ENCODE measurements around the gene GPD2.

GPD2 gene

GRCh38 chr2:156538083-156538504 is 101.9 kb downstream of the GPD2 start:
- Histone ChIP-seq H3K9me3 (ENCODE audit: insufficient read depth, low read depth, low read length) (no peaks in the 10 kb centered on the region), H3K9ac (ENCODE audit: low read depth, low read length, poor library complexity, severe bottlenecking) (no peak overlapping the region), H3K79me2 (ENCODE audit: insufficient read depth, low read length) (no peaks in the 10 kb centered on the region), H3F3A (ENCODE audit: low read depth) (no peaks in the 10 kb centered on the region), H3K27me3 (ENCODE audit: insufficient read depth, low read length, poor library complexity, severe bottlenecking) (no peaks in the 10 kb centered on the region), H3K36me3 (ENCODE audit: insufficient read depth, low read length) (no peaks in the 10 kb centered on the region), H3K4me1 (ENCODE audit: insufficient read depth, low read length, poor library complexity, severe bottlenecking) (no peaks in the 10 kb centered on the region), H3K4me2 (ENCODE audit: low read depth, low read length, poor library complexity, severe bottlenecking) (no peak overlapping the region), H3K4me3 (ENCODE audit: low read length, poor library complexity, severe bottlenecking) (no peak overlapping the region), H3K9me2 (replicated peaks; ENCODE audit: low read depth, low read length) (no peaks in the 10 kb centered on the region), H4K20me1 (ENCODE audit: insufficient read depth, low read length, poor library complexity, severe bottlenecking) (no peaks in the 10 kb centered on the region), H2AFZ (ENCODE audit: low read length) (no peak overlapping the region)
- TF ChIP-seq EZH2phosphoT487 (IDR thresholded peaks at IDR 0.05; ENCODE audit: borderline replicate concordance) (no peak), CTCF (conservative IDR thresholded peaks at IDR 0.05; ENCODE audit: low read length) (no peak)

GRCh38 chr2:156539086-156539860 is 103.1 kb downstream of the GPD2 start:
- Histone ChIP-seq H3K79me2 (ENCODE audit: insufficient read depth, low read length) (no peaks in the 10 kb centered on the region), H3K9me3 (ENCODE audit: insufficient read depth, low read depth, low read length) (no peaks in the 10 kb centered on the region), H3K4me1 (ENCODE audit: insufficient read depth, low read length, poor library complexity, severe bottlenecking) (no peaks in the 10 kb centered on the region), H3F3A (ENCODE audit: low read depth) (no peaks in the 10 kb centered on the region), H3K4me2 (ENCODE audit: low read depth, low read length, poor library complexity, severe bottlenecking) (no peak overlapping the region), H3K27me3 (ENCODE audit: insufficient read depth, low read length, poor library complexity, severe bottlenecking) (no peaks in the 10 kb centered on the region), H4K20me1 (ENCODE audit: insufficient read depth, low read length, poor library complexity, severe bottlenecking) (no peaks in the 10 kb centered on the region), H3K9ac (ENCODE audit: low read depth, low read length, poor library complexity, severe bottlenecking) (no peak overlapping the region), H3K36me3 (ENCODE audit: insufficient read depth, low read length) (no peaks in the 10 kb centered on the region), H3K9me2 (replicated peaks; ENCODE audit: low read depth, low read length) (no peaks in the 10 kb centered on the region), H2AFZ (ENCODE audit: low read length) (no peak overlapping the region), H3K4me3 (ENCODE audit: low read length, poor library complexity, severe bottlenecking) (no peak overlapping the region)
- TF ChIP-seq CTCF (conservative IDR thresholded peaks at IDR 0.05; ENCODE audit: low read length), result no peak
- TF ChIP-seq EZH2phosphoT487 (IDR thresholded peaks at IDR 0.05; ENCODE audit: borderline replicate concordance), result no peak

- Histone ChIP-seq H3F3A (ENCODE audit: low read depth) (no peaks in the 10 kb centered on the region), H3K27me3 (ENCODE audit: insufficient read depth, low read length, poor library complexity, severe bottlenecking) (no peaks in the 10 kb centered on the region), H3K36me3 (ENCODE audit: insufficient read depth, low read length) (no peaks in the 10 kb centered on the region), H2AFZ (ENCODE audit: low read length) (no peak overlapping the region), H3K4me3 (ENCODE audit: low read length, poor library complexity, severe bottlenecking) (no peak overlapping the region), H3K4me2 (ENCODE audit: low read depth, low read length, poor library complexity, severe bottlenecking) (no peak overlapping the region), H3K4me1 (ENCODE audit: insufficient read depth, low read length, poor library complexity, severe bottlenecking) (no peaks in the 10 kb centered on the region), H3K9ac (ENCODE audit: low read depth, low read length, poor library complexity, severe bottlenecking) (no peak overlapping the region), H3K9me2 (replicated peaks; ENCODE audit: low read depth, low read length) (no peaks in the 10 kb centered on the region), H3K79me2 (ENCODE audit: insufficient read depth, low read length) (no peaks in the 10 kb centered on the region), H3K9me3 (ENCODE audit: insufficient read depth, low read depth, low read length) (no peaks in the 10 kb centered on the region), H4K20me1 (ENCODE audit: insufficient read depth, low read length, poor library complexity, severe bottlenecking) (no peaks in the 10 kb centered on the region)
- no peak for TF ChIP-seq EZH2phosphoT487 (IDR thresholded peaks at IDR 0.05; ENCODE audit: borderline replicate concordance)
- TF ChIP-seq CTCF (conservative IDR thresholded peaks at IDR 0.05; ENCODE audit: low read length), result no peak
Measured at GRCh38 chr2:156540706-156541105, 104.5 kb downstream of the GPD2 start.
